Fibroblast of villous mesenchyme (primary cell): ENCODE results near the gene ATP1A2. TPM values are rescaled to one million over a fixed set of nuclear protein-coding genes. Genes with fewer than 3 reads are reported as not detected.
A peak's percentile ranks its signal among the peaks of the same experiment; 100 is the strongest.
"Not testable (repeated sequence)": the region's sequence is repeated elsewhere in the genome, so short reads cannot be mapped to it uniquely, and the experiment has no call there.

Experiments used
- DNase-seq: peaks from one replicate; pipeline ENCODE4 v3.0.0-alpha.2; 2010; ENCODE audit warnings: low read depth
- H3K4me3 ChIP-seq: 2 replicates; pipeline ENCODE4 v1.5.1; 2011; ENCODE audit warnings: low read depth, mild to moderate bottlenecking, low read length
- total RNA-seq: library from RNA; depleted of rRNA; stranded (reverse); fragments of >200 nt; gene quantifications from 2 replicates; pipeline ENCODE4 v1.2.3, GENCODE V29; 2012
- TF ChIP-seq, protein P1 (sequence below): IDR thresholded peaks from 2 replicates; pipeline ENCODE4 v1.5.1; 2012; ENCODE audit warnings: low read depth, mild to moderate bottlenecking, low read length; ENCODE audit not compliant: insufficient read depth

The ATP1A2 gene
- total RNA-seq, 1 donor, result not detected

GRCh38 chr1:160108888-160109662, 6.5 kb upstream of the ATP1A2 start:
- TF ChIP-seq, protein P1, sequence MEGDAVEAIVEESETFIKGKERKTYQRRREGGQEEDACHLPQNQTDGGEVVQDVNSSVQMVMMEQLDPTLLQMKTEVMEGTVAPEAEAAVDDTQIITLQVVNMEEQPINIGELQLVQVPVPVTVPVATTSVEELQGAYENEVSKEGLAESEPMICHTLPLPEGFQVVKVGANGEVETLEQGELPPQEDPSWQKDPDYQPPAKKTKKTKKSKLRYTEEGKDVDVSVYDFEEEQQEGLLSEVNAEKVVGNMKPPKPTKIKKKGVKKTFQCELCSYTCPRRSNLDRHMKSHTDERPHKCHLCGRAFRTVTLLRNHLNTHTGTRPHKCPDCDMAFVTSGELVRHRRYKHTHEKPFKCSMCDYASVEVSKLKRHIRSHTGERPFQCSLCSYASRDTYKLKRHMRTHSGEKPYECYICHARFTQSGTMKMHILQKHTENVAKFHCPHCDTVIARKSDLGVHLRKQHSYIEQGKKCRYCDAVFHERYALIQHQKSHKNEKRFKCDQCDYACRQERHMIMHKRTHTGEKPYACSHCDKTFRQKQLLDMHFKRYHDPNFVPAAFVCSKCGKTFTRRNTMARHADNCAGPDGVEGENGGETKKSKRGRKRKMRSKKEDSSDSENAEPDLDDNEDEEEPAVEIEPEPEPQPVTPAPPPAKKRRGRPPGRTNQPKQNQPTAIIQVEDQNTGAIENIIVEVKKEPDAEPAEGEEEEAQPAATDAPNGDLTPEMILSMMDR, result peak; percentile 57
- peak; percentile 56 for DNase-seq
- H3K4me3 ChIP-seq, result no peak overlapping the region

DNA sequence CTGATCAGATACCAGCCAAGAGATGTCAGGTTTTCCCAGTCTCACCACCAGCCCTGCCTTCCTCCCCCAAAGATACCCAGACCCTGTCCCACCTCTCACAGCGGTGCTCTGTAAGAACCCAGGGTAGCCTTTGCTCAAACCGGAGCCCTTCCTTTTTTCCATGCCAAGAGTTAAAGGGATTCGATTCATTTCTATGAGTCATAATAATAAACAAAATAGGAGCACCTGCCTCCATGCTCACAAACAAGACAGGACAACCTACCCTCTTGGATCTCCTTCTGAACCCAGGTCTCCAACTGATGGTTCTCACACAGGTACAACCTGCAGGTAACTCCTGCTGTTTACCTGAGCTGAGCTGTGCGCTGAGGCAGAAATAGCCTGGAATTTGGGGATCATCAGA, 5.9 kb upstream of the ATP1A2 start:
- no peak for DNase-seq
- no peak overlapping the region for H3K4me3 ChIP-seq
- TF ChIP-seq, protein P1, result no peak

DNA sequence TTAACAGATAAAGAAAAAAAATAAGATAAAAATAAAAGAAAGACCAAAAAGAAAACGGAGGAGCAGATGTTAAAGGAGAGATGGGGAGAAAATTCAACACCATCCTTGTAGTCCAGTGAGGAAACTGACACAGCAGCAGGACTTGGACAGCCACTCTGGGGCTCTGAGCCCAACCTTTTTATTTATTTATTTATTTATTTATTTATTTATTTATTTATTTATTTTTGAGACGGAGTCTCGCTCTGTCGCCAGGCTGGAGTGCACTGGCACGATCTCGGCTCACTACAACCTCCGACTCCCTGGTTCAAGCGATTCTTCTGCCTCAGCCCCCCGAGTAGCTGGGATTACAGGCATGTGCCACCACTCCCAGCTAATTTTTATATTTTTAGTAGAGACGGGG, 4.1 kb upstream of the ATP1A2 start:
- not testable (repeated sequence) for DNase-seq

GRCh38 chr1:160112357-160112756, 3.2 kb upstream of the ATP1A2 start:
- H3K4me3 ChIP-seq, result no peak overlapping the region

More for the DNA sequence above, 4.1 kb upstream of the ATP1A2 start:
- H3K4me3 ChIP-seq, result not testable (repeated sequence)

DNA sequence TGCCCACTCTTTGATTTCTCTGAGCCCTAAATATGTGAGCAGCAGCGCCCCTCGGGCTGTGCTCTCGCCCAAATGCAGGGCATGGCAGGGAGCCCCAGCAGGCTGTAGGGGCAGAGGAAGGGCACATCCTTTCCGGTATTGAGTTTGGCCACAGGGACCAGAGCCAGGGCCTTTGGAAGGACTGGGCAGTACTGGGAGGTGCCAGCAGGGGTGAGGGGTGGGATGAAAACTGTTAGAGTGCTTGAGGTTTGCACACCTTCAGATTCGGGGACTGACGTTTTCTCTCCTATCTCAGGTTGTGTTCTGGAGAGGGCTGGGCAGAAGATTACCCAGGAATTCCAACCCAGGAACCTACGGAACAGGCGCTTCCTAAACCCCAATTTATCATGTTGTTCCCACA, 2.2 kb upstream of the ATP1A2 start:
- no peak for DNase-seq
- no peak overlapping the region for H3K4me3 ChIP-seq
- TF ChIP-seq, protein P1, result no peak

More at GRCh38 chr1:160112357-160112756, 3.2 kb upstream of the ATP1A2 start:
- no peak for DNase-seq
- TF ChIP-seq, protein P1, result no peak

GRCh38 chr1:160114085-160114484, 1.5 kb upstream of the ATP1A2 start:
- TF ChIP-seq, protein P1, result no peak
- DNase-seq, result no peak
- H3K4me3 ChIP-seq, result no peak overlapping the region

DNA sequence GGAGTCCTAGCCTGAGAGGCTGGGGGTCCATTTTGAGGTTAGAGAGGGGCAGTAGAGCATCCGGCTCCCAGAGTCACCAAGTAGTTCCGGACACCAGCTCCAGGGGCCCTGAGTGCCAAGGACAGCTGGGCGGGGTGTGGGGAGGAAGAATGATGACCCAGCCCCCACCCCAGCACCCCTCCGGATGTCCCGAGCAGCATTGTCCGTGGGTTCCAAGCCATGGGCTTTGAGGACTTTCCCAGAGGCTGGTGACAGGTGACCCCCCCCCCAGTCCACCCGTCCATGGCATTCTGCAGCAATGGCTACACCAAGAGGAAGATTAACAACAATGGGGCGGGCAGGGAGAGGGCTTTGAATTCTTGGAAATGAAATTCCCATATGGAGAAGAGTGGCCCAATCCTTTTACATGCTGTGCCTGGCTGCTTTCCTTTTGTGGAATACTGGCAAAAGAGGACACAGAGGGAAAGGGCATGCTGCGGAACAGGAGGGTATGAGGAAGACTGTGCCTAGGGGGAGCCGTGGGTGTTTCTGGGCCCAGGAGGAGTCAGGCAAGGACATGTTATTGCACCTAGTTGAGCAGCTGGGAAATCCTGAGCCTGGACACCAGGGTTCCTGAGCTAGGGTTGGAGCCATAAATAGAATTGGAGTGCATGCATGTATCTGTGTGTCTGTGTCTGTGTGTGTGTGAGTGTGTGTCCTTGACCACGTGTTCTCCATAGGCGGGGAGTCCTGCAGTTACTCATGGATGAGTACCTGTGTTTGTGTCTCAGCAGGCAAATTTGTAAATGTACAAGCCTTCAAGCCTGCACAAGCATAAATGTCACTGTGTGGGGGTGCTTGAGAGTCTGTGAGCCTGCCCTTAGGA, 956 bp downstream of the ATP1A2 start:
- no peak for DNase-seq
- TF ChIP-seq, protein P1, result no peak

More for the DNA sequence above, 956 bp downstream of the ATP1A2 start:
- no peak overlapping the region for H3K4me3 ChIP-seq
